HCT116 (cell line): ENCODE measurements around the gene SNX10. TPM values are rescaled to one million over a fixed set of nuclear protein-coding genes. Genes with fewer than 3 reads are reported as not detected.

Experiments used
- ATAC-seq: fragments of 200-7000 bp; cut with Tn5 transposase; 2 replicates; pipeline ENCODE4 v1.9.1; 2020; ENCODE audit warnings: mild to moderate bottlenecking, moderate library complexity
- BruUV-seq: library from RNA; stranded (reverse); fragments of 400-500 nt; replicated peaks from 2 replicates; lab custom pipeline; 2021; lab: Mats Ljungman, UMichigan
- CTCF ChIA-PET: fragments of 300-600 bp; sonication (Branson Sonifier 250); formaldehyde crosslinking; loops from one replicate; lab custom pipeline; 2021; ENCODE audit warnings: antibody characterized with exemption; lab: Charles Lee
- POLR2A ChIA-PET: fragments of 300-600, 350-600 bp; sonication (Branson Sonifier 250); formaldehyde crosslinking; loops from one replicate; lab custom pipeline; 2021; ENCODE audit warnings: antibody characterized with exemption; lab: Charles Lee
- RAD21 ChIA-PET, 2 experiments: fragments of 300-600 bp; sonication (Branson Sonifier 250); formaldehyde crosslinking; loops; one replicate each; lab custom pipeline; 2023; ENCODE audit warnings: low total read pairs in 2 of 2; ENCODE audit not compliant: uncharacterized antibody in 2 of 2, unreplicated experiment in 2 of 2, low non-redundant PET in 1 of 2; lab: Charles Lee
- DNase-seq: peaks from one replicate; pipeline ENCODE4 v3.0.0-alpha.2; 2010; ENCODE audit warnings: low read depth, low spot score
- H2AFZ ChIP-seq: fragments of 200-600 bp; shearing (Covaris generic), sonication (generic); 2 replicates; pipeline ENCODE4 v1.6.1; 2017; ENCODE audit warnings: low read depth, mixed run types, mixed read lengths, antibody characterized with exemption, low read length; ENCODE audit not compliant: poor library complexity, severe bottlenecking
- H3K27ac ChIP-seq: 2 replicates; pipeline ENCODE4 v1.5.1; 2012; ENCODE audit warnings: low read depth, low read length
- H3K27me3 ChIP-seq: fragments of 200-600 bp; sonication (generic); 2 replicates; pipeline ENCODE4 v1.6.1; 2016; ENCODE audit warnings: mixed run types, low read length, mixed read lengths; ENCODE audit not compliant: insufficient read depth
- H3K36me3 ChIP-seq, 2 experiments: fragments of 200-500 bp in 1 of 2; fragments of 200-600 bp in 1 of 2; sonication (Bioruptor generic) in 1 of 2; sonication (generic) in 1 of 2; 2 replicates each; pipeline versions ENCODE4 v1.5.1 to v1.6.1; 2014 to 2016; ENCODE audit warnings: low read length in 2 of 2, inconsistent platforms in 1 of 2, mixed read lengths in 1 of 2, mixed run types in 1 of 2; ENCODE audit not compliant: insufficient read depth in 2 of 2, control insufficient read depth in 1 of 2
- H3K4me1 ChIP-seq, 2 experiments: fragments of 200-600 bp in 1 of 2; sonication (generic) in 1 of 2; 2 replicates each; pipeline versions ENCODE4 v1.5.1 to v1.6.1; 2012 to 2017; ENCODE audit warnings: low read length in 2 of 2, inconsistent platforms in 1 of 2, mild to moderate bottlenecking in 1 of 2, mixed read lengths in 1 of 2, mixed run types in 1 of 2, moderate library complexity in 1 of 2; ENCODE audit not compliant: insufficient read depth in 2 of 2, control insufficient read depth in 1 of 2
- H3K4me2 ChIP-seq: fragments of 200-600 bp; sonication (generic); 2 replicates; pipeline ENCODE4 v1.6.1; 2017; ENCODE audit warnings: mixed run types, low read length, mixed read lengths
- H3K4me3 ChIP-seq, 2 experiments: fragments of 200-600 bp in 1 of 2; sonication (generic) in 1 of 2; replicated peaks in 1 of 2; 2 replicates each; pipeline ENCODE4 v1.5.1; 2011 to 2016; ENCODE audit warnings: low read length in 2 of 2, control low read depth in 1 of 2, low read depth in 1 of 2, mild to moderate bottlenecking in 1 of 2, mixed read lengths in 1 of 2, mixed run types in 1 of 2
- H3K79me2 ChIP-seq: fragments of 200-600 bp; sonication (generic); 2 replicates; pipeline ENCODE4 v1.6.1; 2017; ENCODE audit warnings: mild to moderate bottlenecking, mixed run types, low read length, moderate library complexity, mixed read lengths; ENCODE audit not compliant: insufficient read depth
- H3K9ac ChIP-seq: fragments of 200-600 bp; sonication (generic); 2 replicates; pipeline ENCODE4 v1.6.1; 2016; ENCODE audit warnings: low read length, mixed read lengths
- H3K9me2 ChIP-seq: fragments of 200-600 bp; sonication (generic), shearing (Covaris generic); 2 replicates; pipeline ENCODE4 v1.6.1; 2017; ENCODE audit warnings: mixed run types, mild to moderate bottlenecking, moderate library complexity; ENCODE audit not compliant: insufficient read depth
- H3K9me3 ChIP-seq, 2 experiments: fragments of 200-500 bp in 1 of 2; fragments of 200-600 bp in 1 of 2; sonication (Bioruptor generic) in 1 of 2; sonication (generic) in 1 of 2; 2 replicates each; pipeline ENCODE4 v1.6.1; 2014 to 2017; ENCODE audit warnings: low read length in 2 of 2, mixed read lengths in 2 of 2, inconsistent platforms in 1 of 2, low read depth in 1 of 2, mild to moderate bottlenecking in 1 of 2, mixed run types in 1 of 2, moderate library complexity in 1 of 2; ENCODE audit not compliant: control insufficient read depth in 1 of 2, insufficient read depth in 1 of 2
- H4K20me1 ChIP-seq: fragments of 200-600 bp; sonication (generic), shearing (Covaris generic); 2 replicates; pipeline ENCODE4 v1.6.1; 2017; ENCODE audit warnings: mixed run types, mild to moderate bottlenecking, moderate library complexity; ENCODE audit not compliant: insufficient read depth
- ATF3 ChIP-seq: IDR thresholded peaks from 2 replicates; pipeline ENCODE4 v1.6.1; 2012
- CBX3 ChIP-seq: IDR thresholded peaks from 2 replicates; pipeline ENCODE4 v1.6.1; 2012; ENCODE audit warnings: low read depth
- CTCF ChIP-seq, 3 experiments: fragments of 200-600 bp in 1 of 3; sonication (generic) in 1 of 3; IDR thresholded peaks in 2 of 3; conservative IDR thresholded peaks in 1 of 3; 2 replicates each; pipeline ENCODE4 v1.5.1; 2012 to 2017; ENCODE audit warnings: low read depth in 2 of 3, low read length in 2 of 3, antibody characterized with exemption in 1 of 3, borderline replicate concordance in 1 of 3, control low read depth in 1 of 3, mild to moderate bottlenecking in 1 of 3, mixed read lengths in 1 of 3, mixed run types in 1 of 3, moderate library complexity in 1 of 3; ENCODE audit not compliant: insufficient read depth in 1 of 3
- ELF1 ChIP-seq: IDR thresholded peaks from 2 replicates; pipeline ENCODE4 v1.6.1; 2012; ENCODE audit warnings: low read depth, borderline replicate concordance
- FOSL1 ChIP-seq: IDR thresholded peaks from 2 replicates; pipeline ENCODE4 v1.6.1; 2012; ENCODE audit warnings: low read depth
- JUND ChIP-seq: IDR thresholded peaks from 2 replicates; pipeline ENCODE4 v1.6.1; 2012
- MAX ChIP-seq: IDR thresholded peaks from 2 replicates; pipeline ENCODE4 v1.6.1; 2012
- POLR2AphosphoS5 ChIP-seq: IDR thresholded peaks from 2 replicates; pipeline ENCODE4 v1.6.1; 2011; ENCODE audit warnings: mild to moderate bottlenecking, low read depth, low read length, moderate library complexity
- RAD21 ChIP-seq: IDR thresholded peaks from 2 replicates; pipeline ENCODE4 v1.6.1; 2012; ENCODE audit warnings: low read depth, mild to moderate bottlenecking
- SIN3A ChIP-seq: IDR thresholded peaks from 2 replicates; pipeline ENCODE4 v1.6.1; 2012; ENCODE audit warnings: low read depth
- SP1 ChIP-seq: IDR thresholded peaks from 2 replicates; pipeline ENCODE4 v1.6.1; 2012; ENCODE audit warnings: low read depth
- ZBTB33 ChIP-seq: IDR thresholded peaks from 2 replicates; pipeline ENCODE4 v1.6.1; 2011; ENCODE audit warnings: mild to moderate bottlenecking, low read length, moderate library complexity; ENCODE audit not compliant: insufficient replicate concordance; ENCODE audit errors: extremely low read depth
- ZFX ChIP-seq: fragments of 450-650 bp; IDR thresholded peaks from 2 replicates; pipeline ENCODE4 v1.6.1; 2017
- ZNF274 ChIP-seq: fragments of 200-500 bp; sonication (Bioruptor generic); IDR thresholded peaks from 2 replicates; pipeline ENCODE4 v1.6.1; 2014; ENCODE audit warnings: mild to moderate bottlenecking, low read depth, low read length, inconsistent platforms
- intact Hi-C: fragments of 100-400 bp; cut with micrococcal nuclease; formaldehyde crosslinking; loops from 2 replicates; pipeline ENCODE4 v1.10.0; 2022
- total RNA-seq: library from RNA; stranded (reverse); gene quantifications from one replicate; pipeline ENCODE4 v1.2.1, GENCODE V29; 2021; ENCODE audit not compliant: unreplicated experiment

The SNX10 gene
- total RNA-seq, 1 experiment from 2014 or later = 26.9 TPM

GRCh38 chr7:26308551-26308950, 16.9 kb downstream of the SNX10 start:
- Histone ChIP-seq H3K9me2 (no peaks in the 10 kb centered on the region), H3K4me1 (no peaks in the 10 kb centered on the region), H2AFZ (no peak overlapping the region), H3K4me3 (no peak overlapping the region), H3K27ac (no peak overlapping the region), H3K79me2 (no peaks in the 10 kb centered on the region), H4K20me1 (no peaks in the 10 kb centered on the region), H3K36me3 (no peaks in the 10 kb centered on the region), H3K9ac (no peak overlapping the region), H3K4me2 (no peak overlapping the region), H3K9me3 (no peaks in the 10 kb centered on the region)
- DNase-seq (no peak), ATAC-seq (no peak)
- POLR2A ChIA-PET = no interaction called here
- BruUV-seq = no TSS peak
- CTCF ChIA-PET = no interaction called here
- no peak for TF ChIP-seq RAD21
- TF ChIP-seq CTCF (IDR thresholded peaks at IDR 0.05 in 2 of 3, conservative IDR thresholded peaks at IDR 0.05 in 1 of 3; ENCODE audit: borderline replicate concordance in 1 of 3, insufficient read depth in 1 of 3, low read depth in 2 of 3, low read length in 2 of 3) = no peak
- no peak for TF ChIP-seq SIN3A
- TF ChIP-seq SP1 = no peak
- no peak for TF ChIP-seq ATF3
- no peak for TF ChIP-seq CBX3
- no peak for TF ChIP-seq MAX
- TF ChIP-seq POLR2AphosphoS5 = no peak
- TF ChIP-seq ELF1 = no peak
- TF ChIP-seq ZFX = no peak
- no peak for TF ChIP-seq ZNF274
- TF ChIP-seq FOSL1 = no peak
- TF ChIP-seq JUND = no peak
- no peak for TF ChIP-seq ZBTB33
- TF ChIP-seq, all 23 proteins: peak for 0
- RAD21 ChIA-PET = no interaction called here
- intact Hi-C loops = no loop called here
- no peaks in the 10 kb centered on the region for H3K27me3 ChIP-seq
